ENCODE results near the gene KIF15.

GRCh38 chr3:44761101-44761423 is 532 bp upstream of the KIF15 start:
- TF ChIP-seq GATA2 (IDR thresholded peaks at IDR 0.05; ENCODE audit: low read depth, low read length) (no peak), GATA3 (IDR thresholded peaks at IDR 0.05; ENCODE audit: low read depth, low read length) (no peak)

Data from SH-SY5Y (cell line).